NCI-H2171 treated with DMSO at 0.1 percent for 48 hours (cell line): Measurements from ENCODE around the gene PEPD.
A peak's percentile ranks its signal among the peaks of the same experiment; 100 is the strongest.

Experiments
- DNase-seq: peaks from one replicate; lab custom pipeline; 2025; lab: John Stamatoyannopoulos, UW

PEPD gene

DNA sequence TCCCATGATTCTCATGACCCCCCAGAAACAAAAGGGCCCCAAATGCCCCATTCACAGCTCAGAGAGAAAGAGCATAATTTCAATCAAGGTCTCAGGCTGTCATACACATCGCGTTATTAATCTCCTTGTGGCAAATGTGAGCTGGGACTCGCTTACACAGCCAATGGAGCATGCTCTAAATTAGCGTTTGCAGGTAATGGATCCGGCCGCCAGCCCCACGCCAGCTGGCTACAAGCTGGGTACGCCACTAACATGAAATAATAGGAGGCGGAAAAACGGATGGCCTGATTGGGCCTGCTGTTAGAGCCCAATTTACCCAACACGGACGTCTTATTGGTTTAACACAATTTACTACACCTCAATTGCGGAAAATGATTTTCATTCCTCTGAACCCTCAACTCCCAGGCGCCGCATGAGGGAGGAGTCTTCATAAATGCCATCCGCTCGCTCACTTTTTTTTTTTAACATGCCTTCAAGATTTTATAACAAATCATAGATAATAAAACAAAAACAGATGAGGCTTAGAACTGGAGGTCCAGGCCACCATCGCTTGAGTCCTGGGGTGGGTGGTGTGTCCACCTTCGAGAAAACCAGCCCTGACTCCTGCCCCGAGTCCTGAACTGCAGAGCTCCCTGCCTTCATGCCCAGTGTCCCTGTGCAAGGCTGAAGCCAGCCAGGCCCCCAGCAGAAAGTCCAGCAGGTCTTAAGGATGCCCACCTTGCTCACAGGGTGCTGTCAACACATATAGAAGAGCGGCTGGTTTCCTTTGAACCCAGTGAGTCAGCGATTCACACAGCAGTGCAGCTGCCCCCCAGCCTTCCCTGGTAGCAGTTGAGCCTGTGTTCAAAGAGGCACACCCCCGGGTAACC is 62.1 kb downstream of the PEPD start:
- DNase-seq, result peak; percentile 97

DNA sequence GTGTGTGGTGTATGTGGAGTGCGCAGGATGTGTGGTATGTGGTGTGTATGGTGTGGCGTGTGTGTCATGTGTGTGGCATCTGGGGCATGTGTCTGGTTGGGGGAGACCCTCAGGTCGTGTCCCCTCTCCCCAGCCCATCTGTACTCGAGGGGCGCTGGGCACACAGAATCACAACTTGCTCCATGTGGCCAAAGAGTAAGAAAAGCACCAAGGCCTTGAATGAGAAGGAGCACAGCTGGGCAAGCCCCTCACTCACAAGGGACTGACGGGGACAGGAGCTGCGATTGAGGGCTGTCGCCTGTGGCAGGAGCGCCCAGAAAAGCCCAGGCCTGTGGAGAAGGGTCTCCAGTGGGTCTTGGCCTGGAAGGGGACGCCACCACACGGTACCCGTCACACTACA is 62.8 kb downstream of the PEPD start:
- no peak for DNase-seq

DNA sequence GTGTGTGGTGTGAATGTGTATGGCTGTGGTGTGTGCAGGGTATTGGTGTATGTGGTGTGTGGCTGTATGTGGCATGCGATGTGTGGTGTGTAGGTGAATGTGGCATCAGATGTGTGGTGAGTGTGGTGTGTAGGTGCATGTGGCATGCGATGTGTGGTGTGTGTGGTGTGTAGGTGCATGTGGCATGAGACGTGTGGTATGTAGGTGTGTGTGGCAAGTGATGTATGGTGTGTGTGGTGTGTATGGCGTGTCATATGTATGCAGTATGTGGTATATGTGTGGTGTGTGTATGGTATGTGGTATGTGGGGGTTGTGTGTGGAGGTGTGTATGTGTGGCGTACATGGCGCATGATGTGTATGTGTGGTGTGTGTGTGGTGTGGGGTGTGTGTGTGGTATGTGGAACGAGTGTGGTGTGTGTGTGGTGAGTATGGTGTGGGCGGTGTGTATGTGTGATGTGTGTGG is 63.4 kb downstream of the PEPD start:
- DNase-seq, result no peak

DNA sequence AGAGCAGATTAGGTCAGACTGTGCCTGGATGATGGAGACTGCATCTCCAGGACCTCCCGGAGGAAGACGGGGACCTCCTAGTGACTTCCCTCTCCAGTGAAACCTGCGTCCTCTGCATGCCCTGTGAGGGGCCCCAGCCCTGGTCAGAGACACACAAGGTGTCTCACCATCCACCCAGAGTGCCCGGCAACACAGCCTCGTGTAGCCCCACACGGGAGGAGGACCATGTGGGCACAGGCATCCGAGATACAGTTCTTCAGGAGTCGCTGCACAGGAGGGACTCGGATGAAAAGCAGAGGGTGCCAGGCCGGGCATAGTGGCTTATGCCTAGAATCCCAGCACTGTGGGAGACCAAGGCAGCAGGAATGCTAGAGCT is 64.8 kb downstream of the PEPD start:
- DNase-seq, result no peak

DNA sequence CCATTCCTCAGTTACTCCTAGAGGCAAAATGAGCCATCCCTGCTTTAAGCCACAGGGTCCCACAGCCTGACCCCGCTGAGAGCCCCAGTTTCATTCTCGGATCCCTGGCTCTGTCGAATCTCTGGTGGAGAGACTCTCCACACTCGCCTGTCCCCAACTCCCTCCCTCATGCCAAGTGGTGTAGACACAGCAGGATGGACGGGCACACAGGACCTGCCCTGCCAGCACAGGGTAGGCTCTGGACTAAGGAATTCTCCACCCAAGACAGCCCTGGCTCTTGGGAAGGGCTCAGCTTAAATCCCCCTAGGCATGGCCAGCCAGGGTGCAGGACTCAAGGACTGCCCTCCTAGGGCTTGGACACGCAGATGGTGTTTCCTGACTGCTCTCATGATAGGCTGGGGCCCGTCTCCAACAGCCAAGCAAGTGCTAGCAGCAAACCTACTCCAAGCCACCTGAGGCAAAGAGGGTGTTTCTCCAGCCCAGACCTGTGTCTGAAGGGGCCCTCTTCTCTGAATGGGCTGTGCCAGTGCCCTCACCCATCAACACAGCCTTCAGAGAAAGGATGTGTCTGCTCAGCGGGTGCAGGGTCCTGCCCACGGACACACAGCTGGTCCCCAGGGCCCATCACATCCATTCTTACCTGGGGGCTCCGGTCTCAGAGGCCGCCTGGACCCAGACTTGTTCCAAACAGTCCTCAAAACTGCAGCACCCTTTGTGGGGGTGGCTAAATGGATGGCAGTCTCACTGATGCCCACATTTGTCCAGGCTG is 65.3 kb downstream of the PEPD start:
- DNase-seq, result no peak

DNA sequence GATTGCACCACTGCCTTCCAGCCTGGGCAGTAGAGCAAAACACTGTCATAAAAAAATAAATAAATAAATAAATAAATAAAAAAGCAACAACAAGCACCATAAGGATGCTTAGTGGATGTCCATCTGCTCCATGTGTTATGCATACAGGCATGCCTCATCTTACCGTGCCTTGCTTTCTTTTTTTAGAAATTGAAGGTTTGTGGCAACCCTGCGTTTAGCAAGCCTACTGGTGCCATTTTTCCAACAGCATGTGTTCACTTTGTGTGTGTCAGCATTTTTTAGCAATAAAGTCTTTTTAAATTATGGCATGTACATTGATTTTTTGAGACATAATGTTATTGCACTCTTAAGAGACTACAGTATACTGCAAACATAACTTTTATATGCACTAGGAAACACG is 68.3 kb downstream of the PEPD start:
- peak; percentile 23 for DNase-seq

DNA sequence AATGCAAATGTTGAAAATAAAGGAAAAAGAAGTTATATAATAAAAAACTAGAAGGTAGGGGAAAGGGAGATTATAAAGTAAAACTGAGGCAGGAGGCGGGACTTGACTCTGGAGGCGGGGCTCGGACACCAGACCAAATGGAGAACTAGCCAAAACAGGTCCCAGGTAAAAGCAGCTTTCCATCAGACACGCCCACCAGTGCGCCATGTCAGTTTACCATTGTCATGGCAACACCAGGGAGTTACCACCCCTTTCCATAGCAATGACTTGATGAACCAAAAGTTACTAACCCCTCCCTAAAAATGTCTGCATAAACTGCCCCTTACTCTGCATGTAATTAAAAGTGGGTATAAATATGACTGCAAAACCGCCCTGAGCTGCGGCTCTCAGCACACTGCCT is 70.9 kb downstream of the PEPD start:
- DNase-seq, result no peak

DNA sequence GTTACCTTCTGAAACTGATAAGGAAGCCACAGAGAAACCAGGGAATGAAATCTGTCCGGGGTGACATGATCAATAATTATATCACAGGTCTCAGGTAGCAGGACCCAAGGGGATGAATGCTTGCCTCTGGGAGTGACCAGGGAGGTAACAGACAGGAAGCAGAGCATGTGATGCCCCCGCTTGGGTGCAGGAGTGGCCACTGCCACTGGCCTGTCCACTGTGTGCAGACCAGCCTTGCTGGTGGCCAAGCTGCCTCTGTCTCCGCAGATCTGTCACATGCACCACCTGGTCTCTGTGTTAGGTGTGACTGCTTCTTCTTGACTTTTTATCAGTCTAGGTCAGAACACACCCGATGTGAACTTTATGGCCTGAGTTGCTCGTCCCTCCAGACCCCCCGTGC is 71.8 kb downstream of the PEPD start:
- no peak for DNase-seq

DNA sequence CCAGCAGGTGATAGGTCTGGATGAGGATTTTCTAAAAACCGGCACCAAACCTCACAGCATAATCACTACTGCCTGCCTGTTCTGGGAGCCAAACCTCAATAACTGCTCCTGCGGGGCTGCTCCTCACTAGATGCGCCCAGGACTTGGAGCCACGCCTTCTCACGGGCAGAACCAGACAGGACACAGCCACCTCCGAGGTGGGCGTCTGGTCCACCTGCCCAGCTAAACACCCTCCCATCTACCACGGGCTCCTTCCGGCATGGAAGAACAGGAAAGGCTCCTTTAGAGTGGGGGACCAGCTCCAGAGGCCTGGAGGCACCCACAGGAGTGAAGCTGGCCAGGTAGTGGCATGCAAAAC is 73.5 kb downstream of the PEPD start:
- no peak for DNase-seq

DNA sequence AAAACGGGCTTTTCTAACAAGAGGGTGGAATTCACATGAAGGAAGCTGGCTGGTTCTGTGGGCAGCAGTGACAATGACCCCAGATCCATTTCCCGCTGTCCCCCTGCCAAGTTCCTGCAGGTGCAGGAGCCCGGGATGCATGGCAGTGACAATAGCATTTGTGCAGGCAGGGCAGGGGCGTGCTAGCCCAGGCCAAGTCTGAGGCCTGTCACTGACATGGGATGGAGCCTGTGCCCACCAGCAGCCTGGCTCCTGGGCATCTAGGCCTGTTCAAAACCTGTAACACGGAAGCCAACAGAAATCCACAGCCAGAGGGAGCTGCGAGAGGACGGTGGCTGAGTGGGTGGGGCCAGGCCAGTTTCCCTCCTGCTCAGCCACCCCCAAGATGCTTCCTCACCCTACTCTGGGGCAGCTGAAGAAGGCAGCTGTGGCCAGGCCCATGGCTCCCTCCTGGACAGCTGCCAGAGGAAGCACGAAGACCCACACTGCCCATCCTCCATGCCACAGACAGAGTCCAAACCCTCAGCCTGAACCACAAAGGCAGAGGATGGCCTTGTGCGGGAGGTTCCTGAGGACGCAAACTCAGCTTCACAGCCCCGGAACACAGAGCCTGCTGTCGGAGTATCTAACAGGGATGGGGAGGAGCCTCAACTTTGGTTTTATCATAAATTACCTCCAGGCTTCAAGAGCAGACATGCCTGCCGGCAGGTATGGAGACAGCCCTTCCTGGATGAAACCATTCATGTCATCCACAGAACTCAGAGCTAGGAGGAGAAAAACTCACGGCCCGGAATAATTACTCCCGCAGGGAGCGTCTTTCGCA is 74.0 kb downstream of the PEPD start:
- peak; percentile 35 for DNase-seq

DNA sequence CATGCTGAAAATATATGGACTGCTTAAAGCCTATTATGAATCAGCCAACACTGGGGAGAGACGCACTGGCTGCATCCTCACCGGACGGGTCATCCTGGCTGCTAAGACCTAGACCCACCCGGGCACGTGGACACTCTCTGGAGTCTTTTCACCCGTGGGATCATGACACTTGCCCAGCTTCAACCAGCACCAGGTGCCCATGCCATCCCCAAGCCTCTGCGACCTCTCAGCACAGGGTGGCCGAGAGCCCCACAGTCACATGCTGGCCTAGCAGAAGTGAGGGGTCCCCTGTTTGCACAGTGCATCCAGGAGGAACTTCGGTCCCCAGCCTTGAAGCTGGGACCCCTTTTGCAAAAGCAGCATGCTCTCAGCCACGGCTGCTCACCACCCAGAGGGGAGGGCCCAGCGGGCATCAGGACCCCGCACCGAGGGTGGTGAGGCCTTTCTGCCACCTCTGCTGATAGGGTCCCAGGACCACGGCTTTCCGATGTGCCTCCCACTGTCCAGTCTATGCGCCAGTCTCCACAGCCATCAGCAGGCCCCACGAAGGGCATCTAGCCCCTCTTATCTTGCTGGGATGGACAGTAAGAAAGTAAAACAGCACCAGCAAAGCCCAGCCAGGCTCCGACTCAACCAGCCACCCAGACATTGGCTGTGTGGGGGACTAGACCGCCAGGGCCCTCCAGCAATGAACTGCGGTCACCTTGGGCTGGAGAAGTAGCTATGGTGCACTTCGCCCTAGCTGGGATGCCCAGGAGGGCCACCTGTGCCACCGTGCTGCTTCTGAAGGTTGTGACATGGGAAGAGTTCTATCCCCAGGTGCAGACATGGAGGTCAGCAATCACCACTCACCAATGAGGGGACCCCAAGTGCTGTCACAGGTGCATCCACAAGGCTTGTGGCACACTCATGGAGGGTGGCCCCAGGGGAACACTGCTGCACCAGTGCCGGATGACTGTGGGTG is 75.0 kb downstream of the PEPD start:
- no peak for DNase-seq

DNA sequence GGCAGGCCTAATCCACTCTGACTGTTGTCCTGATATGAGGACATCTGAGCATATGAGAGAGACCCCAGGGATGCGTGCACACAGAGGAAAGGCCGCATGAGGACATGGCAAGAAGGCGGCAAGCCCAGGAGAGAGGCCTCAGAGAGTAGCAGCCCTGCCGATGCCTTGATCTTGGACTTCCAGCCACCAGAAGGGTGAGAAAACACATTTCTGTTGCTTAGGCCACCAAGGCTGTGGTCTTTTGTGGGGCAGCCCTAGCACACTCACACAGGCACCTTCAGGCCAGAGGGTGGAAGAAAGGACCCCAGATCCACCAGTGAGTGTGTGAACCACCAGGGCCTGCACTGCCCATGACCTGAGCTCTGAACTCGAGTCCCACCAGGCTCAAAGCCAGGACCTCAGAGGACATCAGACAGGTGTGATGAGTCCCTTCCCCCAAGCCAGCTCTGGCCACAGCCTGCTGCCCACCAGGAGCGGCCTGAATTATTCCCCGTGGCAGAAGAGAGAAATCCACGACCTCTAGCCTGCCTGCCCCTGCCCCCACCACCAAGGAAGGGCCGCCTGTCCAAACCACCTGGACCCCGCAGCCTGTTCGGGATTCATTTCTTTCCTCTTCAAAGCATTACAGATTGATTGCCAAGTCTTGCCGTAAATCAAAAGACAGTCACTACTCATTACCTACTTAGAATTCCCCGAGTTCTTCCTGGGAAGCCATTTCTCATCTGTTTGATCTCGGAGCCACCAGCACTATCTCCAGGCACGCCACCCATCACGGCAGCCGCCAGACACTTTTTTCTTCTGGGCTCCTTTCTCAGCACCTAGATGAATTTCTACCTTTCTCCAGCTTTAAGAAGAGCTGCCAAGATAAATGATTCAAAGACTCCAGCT is 75.9 kb downstream of the PEPD start:
- no peak for DNase-seq

DNA sequence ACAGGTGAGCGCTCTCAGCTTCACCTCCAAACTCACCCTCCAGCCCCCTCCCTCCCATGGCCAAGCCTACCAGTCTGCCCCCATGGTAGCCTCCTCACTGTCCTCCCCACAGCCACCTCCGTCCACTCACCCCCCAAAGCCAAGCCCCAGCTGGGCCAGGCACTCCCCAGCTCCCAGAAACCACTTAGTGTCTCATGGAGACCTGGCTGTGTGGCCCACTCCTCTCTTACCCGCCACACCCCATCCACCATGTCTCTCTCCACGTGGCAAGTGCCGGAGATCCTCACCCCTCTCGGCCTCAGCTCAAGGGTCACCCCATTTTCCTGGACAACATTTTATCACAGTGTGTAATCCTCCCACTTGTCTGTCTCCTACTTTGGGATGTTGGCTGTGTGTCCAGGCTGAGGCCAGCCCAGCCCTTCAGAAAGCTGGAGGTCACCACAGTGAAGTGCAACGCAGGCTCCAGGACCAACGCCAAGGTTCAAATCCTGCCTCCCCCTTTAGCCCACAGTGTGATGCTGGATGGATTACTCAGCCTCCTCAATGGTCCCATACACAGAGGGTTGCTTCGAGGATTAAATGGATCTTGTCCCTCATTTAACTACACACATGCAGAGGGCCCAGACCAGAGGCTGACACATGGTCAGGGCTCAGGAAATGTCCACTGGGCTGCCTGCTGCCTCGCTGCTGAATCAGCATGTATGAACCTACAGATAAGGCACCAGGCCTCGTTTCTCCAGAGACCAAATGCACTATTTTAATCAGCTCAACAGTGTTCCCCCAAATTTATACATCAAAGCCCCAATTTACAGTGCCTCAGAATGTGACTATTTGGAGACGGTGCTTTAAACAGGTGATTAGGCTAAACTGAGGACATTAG is 76.8 kb downstream of the PEPD start:
- no peak for DNase-seq

DNA sequence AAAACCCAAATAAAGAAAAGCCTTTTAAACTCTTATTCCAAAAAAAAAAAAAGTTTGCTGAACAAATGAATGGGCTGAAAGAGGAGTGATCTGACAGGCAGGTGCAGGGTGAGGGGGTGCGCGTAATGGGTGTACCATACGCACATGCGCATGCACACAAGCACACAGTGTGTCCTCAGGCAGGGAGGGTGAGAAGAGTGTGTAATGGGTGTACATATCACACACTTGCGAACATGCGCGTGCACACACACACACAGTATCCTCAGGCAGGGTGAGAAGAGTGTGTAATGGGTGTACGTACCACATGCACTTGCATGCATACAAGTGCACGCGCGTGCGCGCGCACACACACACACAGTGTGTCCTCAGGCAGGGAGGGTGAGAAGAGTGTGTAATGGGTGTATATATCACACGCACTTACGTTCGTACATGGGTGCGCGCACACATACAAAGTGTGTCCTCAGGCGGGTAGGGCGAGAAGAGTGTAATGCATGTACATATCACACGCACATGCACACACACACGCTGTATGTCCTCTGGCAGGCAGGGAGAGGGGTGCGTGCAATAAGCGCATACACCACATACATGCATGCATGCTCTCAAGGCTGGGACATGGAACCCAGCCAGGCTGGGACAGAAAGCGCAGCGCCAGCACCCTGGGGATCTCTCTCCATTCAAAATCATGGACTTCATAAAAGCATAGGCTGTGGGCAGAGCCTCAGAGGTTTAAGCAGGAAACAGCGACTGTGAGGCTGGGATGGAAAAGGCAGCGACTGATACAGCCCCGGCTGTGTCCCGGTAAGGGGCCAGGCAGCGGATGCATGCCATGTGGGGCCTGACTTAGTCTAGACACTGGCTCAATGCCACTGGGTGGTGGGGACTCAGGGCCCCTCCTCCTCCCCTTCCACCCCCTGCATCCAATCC is 77.7 kb downstream of the PEPD start:
- DNase-seq, result no peak

DNA sequence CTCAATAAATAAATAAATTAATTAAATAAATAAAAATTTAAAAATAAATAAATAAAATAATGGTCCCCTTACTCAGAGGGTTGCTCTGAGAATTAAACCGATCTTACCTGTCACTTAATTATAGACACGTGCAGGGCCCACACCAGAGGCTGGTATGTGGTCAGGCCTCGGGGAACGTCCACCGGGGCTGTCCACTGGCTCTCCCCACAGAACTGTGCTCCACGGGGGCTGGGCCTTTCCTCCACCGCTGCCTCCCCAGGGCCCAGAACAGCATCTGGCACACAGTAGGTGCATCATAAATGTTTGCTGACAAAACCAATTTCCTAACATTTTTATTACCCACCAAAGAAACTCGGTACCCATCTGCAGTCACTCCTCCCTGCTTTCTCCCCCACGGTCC is 78.9 kb downstream of the PEPD start:
- no peak for DNase-seq

DNA sequence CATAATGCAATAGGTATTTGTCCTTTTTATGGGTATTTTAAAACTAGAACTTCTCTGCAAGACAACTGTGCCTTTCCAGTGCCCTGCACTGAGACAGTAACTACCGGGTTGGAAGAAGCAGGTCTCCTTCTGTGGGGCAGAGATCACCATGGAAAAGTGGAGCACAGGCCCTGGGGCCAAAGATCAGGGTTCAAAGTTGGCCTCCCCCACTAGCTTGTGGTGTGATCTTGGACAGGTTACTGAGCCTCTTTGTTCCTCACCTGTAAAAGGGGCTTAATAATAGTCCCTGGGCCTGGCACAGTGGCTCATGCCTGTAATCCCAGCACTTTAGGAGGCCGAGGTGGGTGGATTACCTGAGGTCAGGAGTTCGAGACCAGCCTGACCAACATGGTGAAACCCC is 79.8 kb downstream of the PEPD start:
- no peak for DNase-seq

DNA sequence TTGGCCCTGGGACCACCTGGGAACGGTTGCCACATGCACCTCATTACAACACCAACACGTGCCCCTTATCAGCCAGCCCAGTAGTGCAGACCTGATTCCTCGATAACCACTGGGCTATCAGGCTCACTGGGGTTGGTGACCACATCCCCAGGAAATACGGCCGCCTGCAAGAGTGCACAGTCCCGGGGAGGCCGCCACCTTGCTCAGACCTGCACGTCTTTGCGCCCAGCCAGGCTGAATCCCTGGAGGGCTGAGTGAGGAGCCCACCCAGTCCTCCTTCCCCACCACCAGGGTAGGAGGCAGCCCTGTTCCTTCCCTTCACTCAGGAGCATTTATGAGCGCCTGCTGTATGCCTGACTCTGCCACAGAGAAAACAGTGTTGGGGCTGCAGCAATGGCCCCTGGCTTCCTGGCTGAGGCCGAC is 80.3 kb downstream of the PEPD start:
- no peak for DNase-seq

DNA sequence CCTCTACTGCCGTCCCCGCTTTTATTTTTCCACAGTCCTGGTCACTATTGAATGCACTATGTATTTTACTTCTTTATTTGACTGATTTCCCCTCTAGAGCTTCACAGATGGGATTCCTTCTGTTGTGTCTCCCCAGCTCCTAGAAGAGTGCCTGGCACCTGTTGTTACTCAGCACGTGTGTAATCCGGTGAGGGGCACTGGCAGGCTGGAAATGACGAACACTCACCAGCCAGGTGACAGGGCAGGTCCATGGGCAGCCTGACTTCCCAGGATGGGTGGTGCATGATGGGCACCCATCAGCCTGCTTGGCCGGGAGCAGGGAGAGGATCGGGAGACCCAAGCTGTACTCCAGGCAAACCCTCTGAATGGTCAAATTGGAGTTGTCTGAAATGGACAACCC is 80.9 kb downstream of the PEPD start:
- DNase-seq, result no peak
